ENCODE results near the gene RASSF1.

DNA sequence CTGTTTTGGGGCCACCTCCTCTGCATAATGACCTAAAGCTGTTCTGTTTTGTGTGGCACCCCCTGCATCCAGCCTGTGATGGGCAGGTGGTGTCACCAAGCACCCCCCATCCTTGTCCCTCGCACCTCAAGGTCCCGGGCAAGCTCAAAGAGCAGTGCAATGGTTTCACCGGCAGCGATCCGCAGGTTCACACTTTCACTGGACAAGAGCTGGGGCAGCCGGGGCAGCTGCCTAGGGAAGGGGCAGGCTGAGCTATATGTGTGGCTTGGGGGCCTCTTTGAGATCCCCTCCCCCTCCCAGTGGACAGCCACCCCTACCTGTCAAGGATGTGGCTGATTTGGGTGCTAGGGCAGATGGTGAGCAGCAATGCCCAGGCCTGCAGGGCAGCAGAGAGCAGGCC is 51.5 kb downstream of the RASSF1 start:
- TF ChIP-seq EZH2 (IDR thresholded peaks at IDR 0.05; ENCODE audit: borderline replicate concordance, insufficient read depth, low read length, poor library complexity, severe bottlenecking) (no peak), SMC3 (conservative IDR thresholded peaks at IDR 0.05; ENCODE audit: poor library complexity) (no peak)
